Stimulated activated CD8-positive, alpha-beta memory T cell treated with anti-CD3 and anti-CD28 coated beads, Interleukin-7, amount 100 ng/mL, for 24 hours (primary cell): ENCODE results near the gene SEMA6A.

Experiments
- DNase-seq: peaks from one replicate; pipeline ENCODE4 v3.0.0-alpha.2; 2020; ENCODE audit warnings: low read depth

The SEMA6A gene

DNA sequence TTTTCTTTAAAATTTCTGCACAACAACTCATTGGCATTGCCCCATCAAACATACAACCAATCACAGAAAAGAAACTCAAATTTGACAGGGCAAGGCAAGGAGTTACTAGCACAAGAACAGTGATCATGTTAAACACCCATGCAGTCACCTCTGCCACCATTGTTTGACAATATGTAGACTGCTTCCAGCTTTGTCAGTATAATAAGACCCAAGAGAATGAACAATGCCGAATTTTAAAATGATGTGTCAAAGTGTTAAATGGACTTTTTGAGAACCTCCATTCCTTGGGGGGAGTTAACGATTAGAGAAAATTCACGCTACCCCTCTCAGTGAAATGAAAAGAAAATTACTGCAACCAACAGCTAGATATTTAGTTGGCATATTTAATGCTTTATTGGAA is 109.2 kb downstream of the SEMA6A start:
- DNase-seq, result no peak

DNA sequence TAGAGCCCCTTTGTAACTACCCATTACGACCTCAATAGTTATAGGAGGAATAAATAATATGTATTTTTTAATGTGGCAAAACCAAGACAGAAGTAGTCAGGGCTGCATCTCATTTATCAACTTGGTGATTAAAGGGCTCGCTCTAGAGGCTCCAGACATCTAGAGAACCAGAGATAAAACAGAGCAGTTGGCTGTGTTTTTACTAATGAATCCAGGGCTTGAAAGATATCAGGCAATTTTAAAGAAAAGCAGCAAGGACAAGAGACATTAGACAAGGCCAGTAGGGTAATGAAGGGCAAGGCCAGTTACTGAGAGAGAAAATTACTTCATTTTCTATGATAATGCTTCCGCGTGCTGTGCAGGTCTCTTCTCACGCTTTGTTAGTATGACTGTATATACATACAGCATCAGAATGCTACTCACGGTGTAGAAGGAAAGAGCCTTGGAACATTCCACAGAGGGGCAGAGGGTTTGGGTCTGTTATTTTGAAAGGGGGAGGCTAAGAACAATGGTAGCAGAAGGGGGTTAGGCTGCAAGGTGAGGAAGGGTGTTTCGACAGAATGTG is 110.4 kb downstream of the SEMA6A start:
- no peak for DNase-seq

DNA sequence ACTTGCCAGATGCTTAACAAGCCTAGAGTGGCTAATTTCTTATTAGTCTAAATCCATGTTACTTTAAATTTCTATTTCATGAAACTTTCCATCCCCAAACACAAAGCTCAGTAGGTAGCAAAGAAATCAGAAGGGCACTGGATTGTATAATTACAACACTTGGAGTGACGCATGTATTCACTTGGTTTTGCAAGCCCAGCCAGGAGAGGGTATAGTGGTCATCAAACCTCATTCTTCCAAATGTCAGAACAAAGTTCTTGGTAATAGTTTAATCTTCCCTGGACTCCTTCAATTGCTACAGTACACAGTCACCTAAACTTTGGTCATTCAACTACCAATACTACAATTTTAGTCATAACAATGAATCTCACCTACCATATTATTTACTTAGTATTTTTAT is 112.1 kb downstream of the SEMA6A start:
- DNase-seq, result no peak

DNA sequence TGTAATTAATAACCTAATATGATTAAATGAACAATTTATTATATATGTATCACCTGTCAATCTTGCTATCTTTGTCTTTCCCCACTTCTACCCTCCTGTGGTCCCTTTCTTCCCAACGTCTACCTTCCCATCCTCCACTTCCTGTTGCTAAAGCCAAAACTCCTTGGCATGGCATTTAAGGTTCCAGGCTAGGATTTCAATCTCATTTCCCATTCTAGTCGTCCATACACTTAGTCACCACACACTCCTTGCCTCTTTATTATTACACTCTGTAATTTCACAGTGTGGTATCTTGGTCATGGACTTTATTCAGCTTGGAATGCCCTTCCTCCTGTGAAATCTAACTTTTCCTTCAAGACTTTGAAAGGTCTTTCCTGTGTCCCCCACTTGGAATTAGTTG is 115.3 kb downstream of the SEMA6A start:
- DNase-seq, result no peak

DNA sequence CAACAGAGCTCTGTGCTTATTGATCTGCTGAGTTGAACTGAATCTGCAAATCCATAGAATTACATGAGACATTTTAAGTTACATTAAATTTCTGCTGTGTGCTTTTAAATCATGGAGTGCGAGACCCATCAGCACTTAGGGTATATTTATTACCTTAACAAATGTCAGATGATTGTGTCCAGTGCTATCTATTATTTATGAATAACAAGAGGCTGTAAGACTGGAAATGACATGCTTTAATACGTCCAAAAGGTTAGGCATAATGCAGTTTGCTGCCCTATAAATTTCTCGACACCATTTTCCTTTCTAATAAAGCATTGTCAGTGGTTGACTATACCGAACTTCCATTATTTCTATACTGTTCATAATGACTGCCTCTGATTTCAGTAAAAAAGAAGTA is 117.6 kb downstream of the SEMA6A start:
- DNase-seq, result no peak

DNA sequence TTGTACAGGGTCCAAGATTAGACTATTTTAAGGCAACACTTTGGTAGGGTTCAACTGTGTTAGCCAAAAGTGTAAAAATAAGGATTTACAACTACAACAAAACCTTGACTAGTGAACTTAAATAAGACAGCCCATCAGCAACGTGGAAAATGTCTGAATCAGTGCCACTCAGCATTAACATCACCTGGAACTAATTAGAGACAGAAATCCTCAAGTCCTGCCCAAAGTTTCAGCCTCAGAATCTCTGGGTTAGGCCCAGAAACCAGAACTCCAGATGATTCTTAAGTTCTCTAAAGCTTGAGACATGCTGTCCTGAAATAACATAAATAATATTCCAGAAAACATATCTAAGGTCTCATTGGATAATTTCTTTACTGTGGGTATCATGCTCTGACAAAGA is 118.6 kb downstream of the SEMA6A start:
- DNase-seq, result no peak

DNA sequence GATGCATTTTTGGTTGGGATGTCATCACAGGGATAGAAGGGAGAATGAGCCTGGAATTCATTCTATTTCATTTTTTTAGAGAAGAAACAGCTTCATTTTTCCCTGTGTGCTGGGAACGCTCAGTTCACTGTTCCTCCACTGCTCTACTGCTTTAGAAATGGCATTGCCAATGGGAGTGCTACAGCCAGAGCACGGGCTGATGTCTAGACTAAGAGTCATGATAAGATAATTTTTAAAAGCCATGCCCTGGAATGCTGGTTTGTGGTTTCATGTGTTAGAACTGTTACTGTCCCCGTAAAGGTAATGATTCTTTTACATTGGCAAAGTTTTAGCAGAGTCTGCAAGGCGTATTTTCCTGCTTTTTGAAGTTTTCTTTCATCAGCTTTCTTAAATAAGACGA is 119.6 kb downstream of the SEMA6A start:
- DNase-seq, result no peak

DNA sequence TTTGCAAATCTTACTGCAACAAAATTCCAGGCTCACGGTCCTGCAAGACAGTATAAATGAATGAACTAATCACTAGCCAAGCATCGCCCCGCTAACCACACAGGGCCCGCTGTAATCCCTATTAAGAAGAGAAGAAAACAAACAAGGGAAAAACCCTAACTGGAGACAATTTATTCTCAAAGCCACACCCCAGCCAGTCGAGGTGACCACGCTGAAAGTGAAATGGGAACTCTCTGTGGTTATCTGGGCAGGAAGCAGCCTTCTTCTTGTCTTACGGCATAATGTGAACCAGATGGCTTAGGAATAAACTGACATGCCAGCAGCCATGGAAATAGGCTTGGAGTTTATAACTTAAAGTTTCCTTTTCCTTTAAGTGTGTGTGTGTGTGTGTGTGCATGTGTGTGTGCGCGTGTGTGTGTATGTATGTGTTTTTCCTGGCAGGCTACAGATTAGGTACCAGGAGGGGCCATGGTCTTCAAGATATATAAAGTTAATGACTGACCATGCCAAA is 120.2 kb downstream of the SEMA6A start:
- no peak for DNase-seq

DNA sequence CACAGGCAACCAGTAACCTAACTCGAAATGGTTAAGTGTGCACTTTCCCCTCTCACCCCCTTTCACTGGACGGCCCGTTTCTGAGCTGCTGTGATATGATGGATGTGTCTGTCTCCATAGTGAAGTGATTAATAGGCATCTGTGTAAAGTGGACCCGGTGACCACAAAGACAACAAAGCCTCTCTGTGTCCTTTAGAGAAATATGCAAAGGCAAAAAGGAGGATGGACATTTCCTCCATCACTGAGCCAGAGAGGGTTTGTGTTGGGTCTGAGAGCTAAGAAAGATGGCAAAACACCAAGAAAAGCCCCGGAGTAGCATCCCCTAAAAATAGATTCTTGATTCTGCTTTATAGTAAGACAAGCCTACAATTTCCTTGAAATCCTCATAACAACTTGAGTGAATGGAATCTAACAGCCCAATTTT is 120.6 kb downstream of the SEMA6A start:
- DNase-seq, result no peak

DNA sequence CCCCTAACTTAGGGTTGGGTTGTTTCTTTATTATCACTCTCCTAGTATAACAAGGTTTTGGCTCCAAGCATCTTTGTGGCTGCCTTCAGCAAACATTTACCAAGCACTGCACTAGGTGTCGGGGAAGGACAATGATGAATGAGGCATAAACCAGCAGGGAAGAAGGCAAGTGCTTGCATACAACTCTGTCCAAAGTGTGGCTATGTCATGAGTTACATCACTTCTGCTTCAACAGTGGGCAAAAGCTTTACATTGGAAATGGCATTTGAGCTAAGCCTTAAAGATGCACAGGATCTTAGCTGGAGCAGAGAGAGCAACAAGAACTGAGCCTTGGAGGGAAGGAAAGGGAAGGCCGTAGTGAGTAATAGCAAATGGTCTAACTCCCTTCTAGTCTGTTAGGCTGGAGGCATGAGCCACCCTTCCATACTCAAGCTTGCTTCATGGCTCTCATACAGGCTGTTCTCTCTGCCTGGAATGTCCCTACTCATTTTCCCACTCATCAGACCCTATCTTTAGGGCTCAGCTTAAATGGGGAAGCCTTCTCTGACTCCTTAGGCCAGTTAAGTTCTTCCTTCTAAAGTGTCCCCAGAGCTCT is 121.8 kb downstream of the SEMA6A start:
- no peak for DNase-seq

DNA sequence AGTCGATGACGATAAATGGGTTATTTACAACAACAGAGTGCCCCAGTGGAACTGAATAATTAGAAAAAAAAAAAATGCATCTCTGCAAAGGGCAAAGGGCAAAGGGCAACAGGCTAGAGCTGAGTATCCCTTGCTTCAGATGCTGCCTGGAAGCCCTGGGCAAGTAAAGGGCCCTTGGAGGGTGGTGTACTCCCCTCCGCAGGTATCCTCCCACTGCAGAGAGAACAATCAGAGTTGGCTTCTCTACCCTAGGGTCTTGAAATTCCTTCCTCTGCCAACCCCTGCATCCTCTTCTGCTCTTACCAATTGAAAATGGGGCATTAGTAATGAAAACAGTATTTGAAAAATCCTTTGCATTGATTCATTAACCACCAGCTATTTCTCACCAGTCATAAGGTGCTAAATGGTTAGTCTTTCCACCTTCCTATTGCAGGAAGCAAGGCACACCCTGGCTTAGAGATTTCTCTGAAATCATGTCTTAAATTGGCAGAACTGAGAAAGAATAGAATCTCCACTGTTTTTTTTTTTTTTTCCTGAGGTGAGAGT is 122.6 kb downstream of the SEMA6A start:
- DNase-seq, result no peak

DNA sequence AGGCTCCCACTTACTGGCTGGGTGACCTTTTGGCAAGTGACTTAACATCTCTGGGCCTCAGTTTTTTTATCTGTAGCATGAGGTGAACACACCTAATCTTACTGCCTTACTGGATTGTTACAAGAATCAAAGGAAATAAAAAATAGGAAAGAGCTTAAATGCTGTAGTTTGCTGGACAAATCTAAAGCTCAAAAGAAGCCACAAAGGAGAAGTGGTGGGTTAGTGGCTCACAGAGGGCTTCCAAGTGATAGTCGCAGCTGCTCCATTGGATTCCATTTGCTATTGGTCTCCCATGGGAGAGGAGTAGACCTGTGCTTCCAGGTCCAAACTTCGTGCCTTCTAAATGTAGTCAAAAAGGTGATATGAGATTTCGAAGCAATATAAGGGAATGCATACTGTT is 123.6 kb downstream of the SEMA6A start:
- DNase-seq, result no peak

DNA sequence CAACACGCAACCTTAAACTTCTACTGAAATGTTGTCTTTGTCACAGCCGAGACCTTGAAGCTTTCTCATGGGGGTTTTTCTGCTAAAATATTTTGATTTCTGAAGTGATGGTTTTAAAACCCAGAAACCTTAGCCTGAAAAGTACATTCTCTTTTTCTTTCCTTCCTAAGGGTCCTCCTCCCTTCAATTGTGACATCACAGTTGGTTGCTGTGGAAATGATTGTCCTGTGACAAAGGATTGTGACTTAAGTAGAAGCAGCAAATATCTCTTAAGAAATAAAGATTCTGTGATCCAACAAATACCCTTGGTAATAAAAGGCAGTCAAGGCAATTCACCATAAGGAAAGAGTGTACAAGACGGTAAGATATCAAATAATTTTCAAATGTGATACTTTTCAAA is 125.2 kb downstream of the SEMA6A start:
- no peak for DNase-seq

DNA sequence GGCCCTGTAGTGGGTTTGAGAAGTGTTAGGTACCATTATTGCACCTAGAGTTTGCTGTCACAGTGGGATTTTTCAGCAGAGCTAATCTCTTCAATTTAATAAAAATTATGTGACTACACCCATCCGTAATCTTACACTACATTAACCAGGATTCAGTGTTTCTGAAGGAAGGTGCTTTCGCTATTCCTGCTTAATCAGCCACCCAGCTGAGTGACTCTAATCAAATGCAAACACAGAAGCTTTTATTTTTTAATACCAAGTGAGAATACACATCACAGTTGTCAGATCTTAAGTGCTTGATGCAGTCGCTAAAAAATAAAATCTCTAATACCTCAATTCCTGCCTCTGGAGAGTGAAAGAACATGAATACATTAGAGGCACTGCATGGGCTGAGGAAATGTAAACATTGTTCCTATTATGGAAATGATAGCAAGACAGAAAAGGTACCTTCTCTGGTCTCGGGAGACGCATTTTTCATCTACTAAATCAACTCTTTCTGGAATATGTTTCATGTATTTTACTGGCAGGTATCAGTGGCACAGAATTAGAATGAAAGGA is 125.7 kb downstream of the SEMA6A start:
- DNase-seq, result no peak

DNA sequence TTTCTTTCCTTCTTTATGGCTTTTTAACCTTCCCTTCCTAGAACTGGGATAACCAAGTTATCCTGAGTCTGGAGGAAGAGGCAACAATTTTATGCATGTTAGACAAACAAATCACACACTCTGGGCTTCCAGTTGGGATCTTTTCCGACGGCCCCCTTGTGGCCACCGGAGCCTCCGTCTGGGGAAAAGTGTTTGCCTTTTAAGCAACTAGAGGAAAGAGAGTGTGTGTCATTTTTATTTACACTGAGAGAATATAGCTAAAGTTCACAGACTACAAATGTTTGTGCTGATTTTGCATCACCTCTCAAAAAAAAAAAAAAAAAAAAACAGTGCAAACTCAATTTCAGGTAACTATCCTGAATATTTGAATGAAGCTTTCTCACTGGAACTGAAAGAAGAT is 126.2 kb downstream of the SEMA6A start:
- no peak for DNase-seq

DNA sequence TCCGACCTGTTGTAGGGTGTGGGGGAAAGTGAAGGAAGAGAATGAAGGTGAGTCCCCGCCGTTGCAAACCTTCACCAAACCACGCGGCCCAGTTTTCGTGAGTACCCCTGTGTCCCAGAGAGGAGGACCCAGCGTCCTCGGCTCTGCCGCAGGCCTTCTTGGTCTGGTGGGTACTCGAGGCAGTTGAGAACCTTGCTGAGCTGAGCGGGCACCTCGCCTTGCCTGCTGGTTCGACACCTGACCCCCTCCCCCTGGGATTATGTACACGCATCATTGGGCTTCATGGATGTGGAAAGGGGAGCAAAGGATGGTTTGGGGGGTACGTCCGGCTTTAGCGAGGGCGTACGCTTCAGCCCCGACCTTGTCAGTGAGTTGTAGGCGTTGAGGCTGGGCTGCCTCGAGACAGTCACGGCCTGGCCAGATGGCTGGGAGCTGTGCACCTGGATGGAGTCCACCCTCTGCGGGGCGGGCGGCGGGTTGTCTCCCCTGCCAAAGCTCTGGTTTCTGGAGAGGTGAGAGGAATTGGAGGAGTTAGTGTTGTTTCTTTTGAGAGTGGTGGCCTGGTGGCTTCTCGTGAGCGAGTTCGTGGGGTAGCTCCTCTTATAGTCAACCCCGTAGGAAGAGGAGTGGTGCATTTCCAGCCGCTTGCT is 128.1 kb downstream of the SEMA6A start:
- DNase-seq, result no peak

DNA sequence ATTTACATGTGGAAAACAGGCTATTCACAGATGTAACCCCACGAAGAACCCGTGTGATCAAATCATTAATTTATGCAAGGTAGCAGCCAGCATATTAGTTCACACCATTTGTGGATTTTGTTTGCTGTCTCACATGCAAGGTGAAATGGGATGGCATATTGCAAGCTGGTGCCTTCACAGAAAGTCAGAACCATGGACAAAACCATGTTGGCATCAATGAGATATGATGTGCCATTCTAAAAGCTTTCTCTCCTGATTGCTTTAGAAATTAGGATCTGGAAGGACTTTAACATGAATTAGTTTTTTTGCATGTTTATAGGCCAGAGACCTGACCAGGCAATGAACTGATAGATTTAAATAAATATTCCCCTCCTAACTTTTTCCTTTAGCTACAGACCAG is 129.3 kb downstream of the SEMA6A start:
- no peak for DNase-seq

DNA sequence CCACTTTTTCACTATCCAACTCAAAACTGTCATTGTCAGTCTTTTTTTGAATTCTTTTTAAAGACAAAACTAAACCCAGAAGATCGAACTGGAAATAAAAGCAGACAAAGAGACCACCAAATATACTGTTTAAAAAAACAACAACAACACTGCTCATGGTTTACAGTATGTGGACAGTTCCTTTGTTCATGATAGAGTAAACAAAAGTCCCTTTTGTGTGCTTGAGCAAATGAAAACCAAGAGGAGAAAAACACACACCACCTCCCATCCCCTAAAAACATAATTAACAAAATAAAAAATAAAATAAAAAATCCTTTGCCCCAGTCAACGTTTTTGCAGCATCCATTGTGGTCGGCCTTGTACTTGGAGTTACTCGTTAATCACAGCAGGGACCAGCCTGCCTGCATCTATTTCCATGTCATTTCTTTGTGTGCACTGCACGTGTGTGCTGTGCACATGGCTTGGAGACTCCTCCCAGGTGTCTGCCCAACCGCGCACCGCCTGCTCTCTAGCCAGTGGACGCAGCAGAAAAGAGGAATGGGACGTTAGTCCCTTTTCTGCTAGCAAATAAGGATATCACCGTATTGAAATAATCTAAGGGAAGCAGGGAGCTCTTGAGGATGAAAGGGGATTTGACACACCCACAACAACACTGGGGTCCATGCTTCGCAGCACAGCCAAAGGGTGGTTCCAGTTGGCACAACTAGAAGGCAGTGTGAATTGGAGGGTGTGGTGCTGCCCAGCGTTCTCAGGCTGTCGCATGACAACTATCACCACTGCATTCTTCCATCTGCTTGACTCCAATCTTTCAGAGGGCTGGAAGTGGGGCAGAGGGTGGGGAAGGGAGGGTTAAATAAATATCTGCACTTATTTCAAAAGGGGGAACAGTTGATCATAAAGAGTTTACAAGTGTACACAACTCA is 130.0 kb downstream of the SEMA6A start:
- no peak for DNase-seq

DNA sequence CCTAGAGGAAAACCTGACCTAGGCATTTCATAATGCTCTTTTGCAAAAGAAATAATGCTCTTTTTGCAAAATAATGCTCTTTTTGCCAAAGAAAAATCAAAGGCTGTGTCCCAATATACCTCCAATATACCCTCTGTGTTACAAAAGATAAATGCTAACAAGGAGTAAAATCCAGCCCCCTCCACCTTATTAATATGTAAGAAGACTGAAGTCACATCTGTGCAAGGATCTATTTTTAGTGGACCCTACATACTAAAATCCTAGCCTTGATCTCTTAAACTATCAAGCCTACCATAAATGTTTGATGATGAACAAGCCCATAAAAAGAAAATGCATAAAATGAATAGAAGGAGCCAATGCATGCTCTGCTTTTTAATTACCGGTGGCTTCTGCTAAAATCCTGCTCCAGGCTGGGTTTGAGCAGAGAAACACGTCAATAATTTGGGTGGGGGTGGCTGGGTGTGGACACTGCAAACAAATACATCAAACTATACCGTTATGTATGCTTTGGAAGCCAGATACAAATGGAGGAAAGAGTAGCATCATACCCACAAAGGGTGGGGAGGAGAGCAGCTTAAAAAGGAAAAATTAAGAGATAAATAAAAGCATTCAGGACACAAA is 131.6 kb downstream of the SEMA6A start:
- DNase-seq, result no peak

DNA sequence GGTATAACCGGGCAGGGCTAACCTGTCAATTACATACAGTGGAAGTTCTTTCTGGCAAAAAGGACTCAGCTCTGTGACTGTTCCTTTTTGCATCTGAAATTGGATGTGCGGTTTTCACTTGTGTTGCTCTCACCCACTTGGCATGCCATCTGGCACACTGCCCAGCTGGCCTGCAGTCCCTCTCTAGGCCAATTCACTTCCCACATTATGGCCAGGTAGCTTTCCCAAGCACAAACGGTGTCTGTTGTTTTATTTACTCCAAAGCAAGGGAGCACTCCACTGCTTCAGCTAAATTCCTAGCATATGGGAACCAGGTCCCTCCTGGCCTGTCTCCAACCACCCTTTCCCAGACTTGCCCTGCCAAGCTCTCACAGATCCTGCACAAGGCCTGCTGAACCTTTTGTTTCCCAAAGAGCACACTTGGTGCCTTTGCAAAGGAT is 132.5 kb downstream of the SEMA6A start:
- DNase-seq, result no peak

DNA sequence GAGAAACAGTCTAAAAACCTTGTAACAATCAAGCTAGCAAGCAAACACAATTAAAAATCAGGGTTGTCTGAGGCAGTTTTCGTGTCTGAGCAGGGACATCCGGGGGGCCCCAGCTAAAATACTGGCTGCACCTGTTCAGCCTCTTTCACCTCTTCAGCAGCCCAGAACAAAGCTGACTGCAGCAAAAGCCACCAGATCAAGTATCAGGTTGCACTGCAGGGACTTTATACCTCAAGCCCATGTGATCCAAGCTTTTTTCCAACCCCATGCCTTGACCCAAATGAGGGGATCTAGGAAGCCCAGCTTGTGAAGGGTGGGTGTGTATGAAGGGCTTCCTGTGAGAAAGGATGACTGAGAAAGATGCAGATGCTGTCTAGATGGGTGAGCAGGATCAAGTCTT is 133.4 kb downstream of the SEMA6A start:
- DNase-seq, result no peak
